ENCODE data around the gene CTBP1. TPM values are rescaled to one million over a fixed set of nuclear protein-coding genes. Genes with fewer than 3 reads are reported as not detected.

The CTBP1 gene
- total RNA-seq, 4 donors from 2014 or later = 145 to 255 (median 181) TPM

DNA sequence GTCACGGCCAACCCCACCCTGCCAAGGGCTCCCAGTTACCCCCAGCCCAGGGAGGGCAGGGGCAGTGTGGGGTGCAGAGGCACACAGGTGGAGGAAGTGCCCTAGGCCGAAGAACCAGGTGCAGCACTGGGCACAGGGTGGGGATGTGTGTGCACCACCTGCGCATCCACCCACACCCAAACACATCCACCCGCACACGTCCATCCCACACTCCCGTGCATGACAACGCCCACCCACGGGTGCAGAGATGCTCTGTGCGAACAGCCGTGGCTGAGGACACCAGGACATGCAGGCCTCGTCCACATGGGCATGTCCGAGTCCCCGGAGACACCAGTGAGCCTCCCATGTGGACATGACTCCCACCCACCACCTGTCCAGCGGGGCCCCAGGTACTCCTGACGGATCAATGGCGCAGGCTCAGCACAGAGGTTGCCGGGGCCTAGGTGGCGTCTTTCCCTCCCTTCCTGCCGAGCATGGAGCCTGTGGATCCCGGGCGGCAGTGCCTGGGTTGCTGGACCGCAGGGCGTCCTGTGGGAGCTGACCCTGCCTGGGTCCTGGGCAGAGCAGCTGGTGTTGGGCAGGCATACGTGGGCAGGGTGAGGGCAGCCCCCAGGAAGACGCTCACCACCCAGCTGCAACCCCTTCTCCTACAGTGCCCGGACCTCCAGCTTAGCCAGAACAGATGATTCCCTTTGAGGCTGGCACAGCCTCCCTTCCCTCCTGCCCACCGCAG, 19.6 kb downstream of the CTBP1 start:
- no peak for DNase-seq (ENCODE audit: low spot score in 2 of 2)
- no peak overlapping the region for H3K27ac ChIP-seq
- 100% methylated on average over 4 of the region's 27 CpGs for WGBS
- H3K36me3 ChIP-seq = peaks cover 86% of the 10 kb centered on the region
- no peak overlapping the region for H3K4me3 ChIP-seq
- TF ChIP-seq CTCF (IDR thresholded peaks at IDR 0.05) = no peak
- TF ChIP-seq POLR2A (IDR thresholded peaks at IDR 0.05) = no peak
- no peak for TF ChIP-seq POLR2AphosphoS5 (IDR thresholded peaks at IDR 0.05)
- TF ChIP-seq EP300 (IDR thresholded peaks at IDR 0.05) = no peak
- no peaks in the 10 kb centered on the region for H3K9me3 ChIP-seq
- H3K4me1 ChIP-seq = peaks cover 27% of the 10 kb centered on the region
- no peaks in the 10 kb centered on the region for H3K27me3 ChIP-seq

- Histone ChIP-seq H3K36me3 (peaks cover 90% of the 10 kb centered on the region), H3K9me3 (no peaks in the 10 kb centered on the region)
- 96% methylated on average over 8 of the region's 16 CpGs for WGBS
These were observed 21.1 kb downstream of the CTBP1 start for GRCh38 chr4:1227816-1228215.

GRCh38 chr4:1226598-1226997, 22.3 kb downstream of the CTBP1 start:
- 87% methylated on average over 16 of the region's 16 CpGs for WGBS
- no peaks in the 10 kb centered on the region for H3K27me3 ChIP-seq
- TF ChIP-seq EP300 (IDR thresholded peaks at IDR 0.05) (no peak), POLR2A (IDR thresholded peaks at IDR 0.05) (no peak), CTCF (IDR thresholded peaks at IDR 0.05) (no peak)
- H3K36me3 ChIP-seq = peaks cover 98% of the 10 kb centered on the region
- no peaks in the 10 kb centered on the region for H3K9me3 ChIP-seq
- H3K4me1 ChIP-seq = peaks cover 29% of the 10 kb centered on the region
- no peak overlapping the region for H3K4me3 ChIP-seq
- DNase-seq (ENCODE audit: low spot score in 2 of 2) = no peak
- no peak overlapping the region for H3K27ac ChIP-seq

More at GRCh38 chr4:1227816-1228215, 21.1 kb downstream of the CTBP1 start:
- H3K4me1 ChIP-seq = peaks cover 24% of the 10 kb centered on the region
- H3K27me3 ChIP-seq = no peaks in the 10 kb centered on the region
- no peak for DNase-seq (ENCODE audit: low spot score in 2 of 2)
- no peak overlapping the region for H3K4me3 ChIP-seq
- no peak overlapping the region for H3K27ac ChIP-seq
- TF ChIP-seq CTCF (IDR thresholded peaks at IDR 0.05) (no peak), POLR2A (IDR thresholded peaks at IDR 0.05) (no peak), POLR2AphosphoS5 (IDR thresholded peaks at IDR 0.05) (no peak), EP300 (IDR thresholded peaks at IDR 0.05) (no peak)

- Histone ChIP-seq H3K9me3 (no peaks in the 10 kb centered on the region), H3K27ac (no peak overlapping the region), H3K27me3 (no peaks in the 10 kb centered on the region), H3K36me3 (peaks cover 96% of the 10 kb centered on the region), H3K4me3 (no peak overlapping the region), H3K4me1 (peaks cover 25% of the 10 kb centered on the region)
- TF ChIP-seq EP300 (IDR thresholded peaks at IDR 0.05) (no peak), POLR2A (IDR thresholded peaks at IDR 0.05) (no peak), CTCF (IDR thresholded peaks at IDR 0.05) (no peak), POLR2AphosphoS5 (IDR thresholded peaks at IDR 0.05) (no peak)
- WGBS = 58% methylated on average over 9 of the region's 15 CpGs
- DNase-seq (ENCODE audit: low spot score in 2 of 2) = no peak
These were observed 22.8 kb downstream of the CTBP1 start for GRCh38 chr4:1226144-1226481.

- no peak overlapping the region for H3K4me3 ChIP-seq
- H3K4me1 ChIP-seq = peaks cover 23% of the 10 kb centered on the region
- no peaks in the 10 kb centered on the region for H3K27me3 ChIP-seq
- 92% methylated on average over 38 of the region's 67 CpGs for WGBS
- no peaks in the 10 kb centered on the region for H3K9me3 ChIP-seq
- TF ChIP-seq POLR2AphosphoS5 (IDR thresholded peaks at IDR 0.05) = no peak
- TF ChIP-seq EP300 (IDR thresholded peaks at IDR 0.05) = no peak
- no peak for TF ChIP-seq POLR2A (IDR thresholded peaks at IDR 0.05)
- no peak for TF ChIP-seq CTCF (IDR thresholded peaks at IDR 0.05)
- DNase-seq (ENCODE audit: low spot score in 2 of 2) = no peak
- H3K36me3 ChIP-seq = peaks cover 92% of the 10 kb centered on the region
- H3K27ac ChIP-seq = no peak overlapping the region
These were observed 23.4 kb downstream of the CTBP1 start for GRCh38 chr4:1225272-1226143.
